Lower lobe of right lung (tissue), 2 donors: Measurements from ENCODE around the gene VILL. TPM values are rescaled to one million over a fixed set of nuclear protein-coding genes. Genes with fewer than 3 reads are reported as not detected.
"Not testable (repeated sequence)": the region's sequence is repeated elsewhere in the genome, so short reads cannot be mapped to it uniquely, and the experiment has no call there.

Source experiments
- ATAC-seq, 2 donors: fragments of 200-7000 bp; cut with Tn5 transposase; one replicate each; pipeline ENCODE4 v1.9.1; 2020 to 2022; ENCODE audit warnings: mild to moderate bottlenecking in 2 of 2, moderate library complexity in 2 of 2
- DNase-seq: peaks from one replicate; pipeline ENCODE4 v3.0.0-alpha.2; 2020
- H3K27ac ChIP-seq: fragments of 200-600 bp; one replicate; pipeline ENCODE4 v1.8.0; 2022
- H3K27me3 ChIP-seq: fragments of 200-600 bp; one replicate; pipeline ENCODE4 v1.8.0; 2022; ENCODE audit warnings: low read depth
- H3K36me3 ChIP-seq: fragments of 200-600 bp; one replicate; pipeline ENCODE4 v1.8.0; 2022; ENCODE audit warnings: mild to moderate bottlenecking
- H3K4me1 ChIP-seq: fragments of 200-600 bp; one replicate; pipeline ENCODE4 v1.8.0; 2022
- H3K4me3 ChIP-seq: fragments of 200-600 bp; one replicate; pipeline ENCODE4 v1.8.0; 2022; ENCODE audit warnings: mild to moderate bottlenecking
- H3K9me3 ChIP-seq: fragments of 200-600 bp; one replicate; pipeline ENCODE4 v1.8.0; 2022
- CTCF ChIP-seq: fragments of 200-600 bp; IDR thresholded peaks from one replicate; pipeline ENCODE4 v1.8.0; 2022; ENCODE audit warnings: antibody characterized with exemption, mild to moderate bottlenecking
- intact Hi-C: fragments of 100-400 bp; cut with DNase I; formaldehyde crosslinking; loops from one replicate; pipeline ENCODE4 v1.11.0; 2022
- total RNA-seq: library from RNA; stranded (reverse); fragmentation: NEBNext Ultra II Directional; extraction: Animal tissue kit (Norgen Biotek cat#: 25700); gene quantifications from one replicate; pipeline ENCODE4 v1.2.1, GENCODE V29; 2021
- donor health status: DM: no; HTN: yes; CAD: no; lungs with severe emphysema.

VILL gene
- total RNA-seq, 1 donor from 2014 or later, result 12.5 TPM

DNA sequence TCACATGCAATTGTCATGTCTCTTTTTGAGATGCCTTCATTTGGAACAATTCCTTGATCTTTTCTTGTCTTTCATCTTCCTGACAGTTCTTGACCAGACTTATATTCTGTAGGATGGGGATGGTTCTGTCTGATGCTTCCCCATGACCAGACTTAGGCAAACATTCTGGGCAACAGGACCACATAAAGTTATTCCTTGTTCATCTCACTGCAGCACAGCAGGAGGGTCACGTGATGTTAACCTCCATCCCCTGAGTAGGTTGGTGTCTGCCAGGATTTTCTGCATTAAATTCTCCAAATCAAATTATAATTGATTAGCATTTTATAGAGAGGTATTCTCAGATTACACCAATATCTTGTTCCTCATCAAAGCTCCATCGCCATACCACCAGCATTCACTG is 56.2 kb downstream of the VILL start:
- intact Hi-C loops, result no loop called here
- H3K36me3 ChIP-seq, result no peaks in the 10 kb centered on the region

GRCh38 chr3:38047896-38048295 is 57.3 kb downstream of the VILL start:
- intact Hi-C loops, result no loop called here
- no peak for TF ChIP-seq CTCF
- no peak overlapping the region for H3K4me3 ChIP-seq
- peaks cover 7% of the 10 kb centered on the region for H3K4me1 ChIP-seq
- no peaks in the 10 kb centered on the region for H3K9me3 ChIP-seq
- no peak for DNase-seq
- no peak overlapping the region for H3K27ac ChIP-seq
- H3K27me3 ChIP-seq, result no peaks in the 10 kb centered on the region
- ATAC-seq, result no peak
- H3K36me3 ChIP-seq, result no peaks in the 10 kb centered on the region

More for the DNA sequence above, 56.2 kb downstream of the VILL start:
- Histone ChIP-seq H3K4me3 (no peak overlapping the region), H3K27me3 (no peaks in the 10 kb centered on the region), H3K27ac (no peak overlapping the region), H3K4me1 (peaks cover 7% of the 10 kb centered on the region), H3K9me3 (no peaks in the 10 kb centered on the region)
- ATAC-seq (no peak), DNase-seq (no peak)
- no peak for TF ChIP-seq CTCF

DNA sequence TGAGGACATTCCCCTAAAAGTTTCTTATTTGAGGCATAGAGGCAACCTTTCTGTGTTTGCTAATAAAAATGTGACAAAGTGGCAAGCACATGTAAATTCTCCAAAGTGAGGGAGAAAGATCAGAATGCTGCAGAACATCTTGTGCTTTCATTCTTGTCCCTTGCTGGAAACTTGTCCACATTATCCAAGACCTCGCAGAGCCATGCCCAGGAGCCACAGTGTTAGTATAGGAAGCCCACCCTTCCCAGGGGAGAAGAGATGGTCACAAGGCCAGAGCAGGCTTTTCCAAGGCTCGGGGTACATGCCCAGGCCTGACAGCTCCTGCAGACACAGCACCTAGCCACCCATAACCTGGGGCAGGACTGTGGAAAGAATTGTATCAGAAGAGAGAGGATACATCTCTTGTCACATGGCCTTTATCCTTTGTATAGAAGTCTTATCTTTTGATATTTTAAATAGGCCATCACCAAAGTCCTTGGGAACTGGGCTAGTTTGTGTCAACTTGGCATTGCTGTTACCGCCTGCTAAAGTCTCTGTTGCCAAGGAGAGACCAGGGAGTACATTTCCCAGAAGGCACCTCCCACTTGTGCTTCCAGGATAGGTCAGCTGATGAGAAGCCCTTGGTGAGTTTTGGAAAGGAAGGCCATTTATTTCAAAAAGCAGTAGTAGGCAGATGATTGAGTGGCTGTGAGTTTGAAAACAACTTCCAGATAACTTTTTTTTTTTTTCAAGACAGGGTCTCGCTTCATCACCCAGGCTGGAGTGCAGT is 59.0 kb downstream of the VILL start:
- H3K4me1 ChIP-seq, result peaks cover 11% of the 10 kb centered on the region
- H3K27me3 ChIP-seq, result no peaks in the 10 kb centered on the region
- H3K4me3 ChIP-seq, result no peak overlapping the region
- H3K27ac ChIP-seq, result no peak overlapping the region
- H3K36me3 ChIP-seq, result no peaks in the 10 kb centered on the region
- ATAC-seq (peak; percentile 57 to 73), DNase-seq (no peak)
- intact Hi-C loops, result no loop called here
- TF ChIP-seq CTCF, result no peak
- no peaks in the 10 kb centered on the region for H3K9me3 ChIP-seq

DNA sequence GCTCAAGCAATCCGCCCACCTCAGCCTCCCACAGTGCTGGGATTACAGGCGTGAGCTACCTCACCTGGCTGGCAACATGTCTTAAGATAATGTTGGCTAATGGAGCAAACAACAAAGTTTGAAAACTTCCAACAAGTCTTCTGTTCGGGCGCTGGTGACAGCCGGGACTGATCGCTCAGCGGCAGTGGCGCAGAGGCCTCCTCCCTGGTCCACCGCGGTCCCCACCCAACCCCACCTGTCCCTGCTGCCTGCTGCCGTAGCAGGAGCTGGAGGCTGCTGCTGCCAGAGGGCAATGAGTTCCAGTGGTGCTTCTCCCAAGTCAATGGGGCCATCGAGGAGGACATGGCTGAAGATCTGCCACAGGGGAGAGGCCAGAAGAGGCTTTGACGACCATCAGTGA is 60.5 kb downstream of the VILL start:
- no peak for DNase-seq
- TF ChIP-seq CTCF, result no peak
- Histone ChIP-seq H3K4me1 (peaks cover 18% of the 10 kb centered on the region), H3K4me3 (no peak overlapping the region), H3K36me3 (no peaks in the 10 kb centered on the region), H3K27me3 (no peaks in the 10 kb centered on the region), H3K9me3 (no peaks in the 10 kb centered on the region), H3K27ac (no peak overlapping the region)
- no peak for ATAC-seq
- intact Hi-C loops, result no loop called here

DNA sequence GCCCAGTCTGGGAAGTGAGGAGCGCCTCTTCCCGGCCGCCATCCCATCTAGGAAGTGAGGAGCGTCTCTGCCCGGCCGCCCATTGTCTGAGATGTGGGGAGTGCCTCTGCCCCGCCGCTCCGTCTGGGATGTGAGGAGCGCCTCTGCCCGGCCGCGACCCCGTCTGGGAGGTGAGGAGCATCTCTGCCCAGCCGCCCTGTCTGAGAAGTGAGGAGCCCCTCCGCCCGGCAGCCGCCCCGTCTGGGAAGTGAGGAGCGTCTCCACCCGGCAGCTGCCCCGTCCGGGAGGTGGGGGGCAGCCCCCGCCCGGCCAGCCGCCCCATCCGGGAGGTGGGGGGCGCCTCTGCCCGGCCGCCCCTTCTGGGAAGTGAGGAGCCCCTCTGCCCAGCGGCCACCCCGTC is 62.7 kb downstream of the VILL start:
- H3K27ac ChIP-seq, ATAC-seq, H3K27me3 ChIP-seq, H3K9me3 ChIP-seq, H3K36me3 ChIP-seq, intact Hi-C loops, H3K4me3 ChIP-seq, DNase-seq: not testable (repeated sequence)
- H3K4me1 ChIP-seq, result peaks cover 18% of the 10 kb centered on the region

DNA sequence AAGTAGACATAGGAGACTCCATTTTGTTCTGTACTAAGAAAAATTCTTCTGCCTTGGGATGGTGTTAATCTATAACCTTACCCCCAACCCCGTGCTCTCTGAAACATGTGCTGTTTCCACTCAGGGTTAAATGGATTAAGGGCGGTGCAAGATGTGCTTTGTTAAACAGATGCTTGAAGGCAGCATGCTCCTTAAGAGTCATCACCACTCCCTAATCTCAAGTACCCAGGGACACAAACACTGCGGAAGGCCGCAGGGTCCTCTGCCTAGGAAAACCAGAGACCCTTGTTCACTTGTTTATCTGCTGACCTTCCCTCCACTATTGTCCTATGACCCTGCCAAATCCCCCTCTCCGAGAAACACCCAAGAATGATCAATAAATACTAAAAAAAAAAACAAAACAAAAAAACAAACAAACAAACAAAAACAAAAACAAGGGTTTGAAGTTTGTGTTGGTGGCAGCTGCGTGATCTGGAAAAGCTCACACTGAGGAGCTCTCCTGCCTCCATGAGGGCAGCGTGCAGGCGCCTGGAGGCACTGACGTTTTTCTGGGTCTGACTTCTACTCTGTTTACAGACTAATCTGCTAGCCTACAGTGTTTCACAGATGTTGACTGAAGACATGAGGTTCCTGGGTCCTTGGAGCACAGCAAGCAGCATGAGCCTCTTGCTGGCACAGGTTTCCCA is 63.4 kb downstream of the VILL start:
- intact Hi-C loops, H3K36me3 ChIP-seq, H3K4me3 ChIP-seq, H3K27me3 ChIP-seq, H3K9me3 ChIP-seq, DNase-seq: not testable (repeated sequence)
- peaks cover 18% of the 10 kb centered on the region for H3K4me1 ChIP-seq
- ATAC-seq, result peak in 1 of 2 donors; percentile 48
- peak overlapping the region; percentile 33 for H3K27ac ChIP-seq
